Esophagus muscularis mucosa (tissue), 4 donors: ENCODE results near the gene PMIS2. TPM values are rescaled to one million over a fixed set of nuclear protein-coding genes. Genes with fewer than 3 reads are reported as not detected.

Source experiments
- DNase-seq: peaks from one replicate; pipeline ENCODE4 v3.0.0-alpha.2; 2017; ENCODE audit errors: extremely low spot score
- H3K27ac ChIP-seq, 4 donors: fragments of 200-600 bp; sonication (generic); replicated peaks in 1 of 4; 1 replicate in 3 of 4; 2 replicates in 1 of 4; pipeline ENCODE4 v1.5.1; 2016 to 2019; ENCODE audit warnings: mild to moderate bottlenecking in 1 of 4
- H3K27me3 ChIP-seq, 4 donors: fragments of 200-600 bp; sonication (generic); one replicate each; pipeline versions ENCODE4 v1.5.1 to v1.6.0; 2016 to 2019
- H3K36me3 ChIP-seq, 4 donors: fragments of 200-600 bp; sonication (generic); one replicate each; pipeline ENCODE4 v1.5.1; 2016 to 2019
- H3K4me1 ChIP-seq, 4 donors: fragments of 200-600 bp; sonication (generic); one replicate each; pipeline ENCODE4 v1.5.1; 2016 to 2019
- H3K4me3 ChIP-seq, 4 donors: fragments of 200-600 bp; sonication (generic); 1 replicate in 2 of 4; 2 replicates in 2 of 4; pipeline ENCODE4 v1.5.1; 2016 to 2019; ENCODE audit warnings: mild to moderate bottlenecking in 4 of 4, moderate library complexity in 1 of 4
- H3K9me3 ChIP-seq, 4 donors: fragments of 200-600 bp; sonication (generic); 1 replicate in 3 of 4; 2 replicates in 1 of 4; pipeline ENCODE4 v1.5.1; 2016 to 2019
- CTCF ChIP-seq, 3 experiments: fragments of 200-600 bp in 2 of 3; fragments of 450-650 bp in 1 of 3; sonication (generic) in 2 of 3; IDR thresholded peaks; one replicate each; pipeline ENCODE4 v1.5.1; 2017 to 2019; ENCODE audit warnings: antibody characterized with exemption in 3 of 3, mild to moderate bottlenecking in 2 of 3, moderate library complexity in 1 of 3
- EP300 ChIP-seq: sonication (generic); formaldehyde crosslinking; IDR thresholded peaks from one replicate; pipeline ENCODE4 v1.6.1; 2017; ENCODE audit warnings: antibody characterized with exemption
- POLR2A ChIP-seq: fragments of 450-650 bp; IDR thresholded peaks from one replicate; pipeline ENCODE4 v1.6.1; 2017; ENCODE audit warnings: antibody characterized with exemption, moderate library complexity, mild to moderate bottlenecking, low read depth
- POLR2AphosphoS5 ChIP-seq, 2 donors: sonication (generic); formaldehyde crosslinking; IDR thresholded peaks; one replicate each; pipeline ENCODE4 v1.6.1; 2017; ENCODE audit warnings: antibody characterized with exemption in 2 of 2
- WGBS: methylation state at CpG from one replicate; pipeline ENCODE4 v1.1.5; 2018; 5-methylcytosine and 5-hydroxymethylcytosine counted together
- intact Hi-C: fragments of 100-400 bp; cut with DNase I; formaldehyde crosslinking; loops from one replicate; pipeline ENCODE4 v1.15.1; 2023
- total RNA-seq, 4 donors: library from RNA; depleted of rRNA; stranded (reverse); fragments of >200 nt; gene quantifications; one replicate each; pipeline versions ENCODE4 v1.1.0 to v1.2.1, GENCODE V29; 2016

PMIS2 gene
- total RNA-seq, 4 donors from 2014 or later = not detected

- intact Hi-C loops = no loop called here
- H3K4me3 ChIP-seq = no peak overlapping the region
- no peak for TF ChIP-seq CTCF (IDR thresholded peaks at IDR 0.05)
- TF ChIP-seq POLR2AphosphoS5 (IDR thresholded peaks at IDR 0.05) = no peak
- TF ChIP-seq EP300 = no peak
- no peak for TF ChIP-seq POLR2A
- DNase-seq = no peak
- H3K9me3 ChIP-seq = no peaks in the 10 kb centered on the region
- H3K36me3 ChIP-seq = no peaks in the 10 kb centered on the region
- H3K4me1 ChIP-seq = peaks cover 7 to 15% (median 15%) of the 10 kb centered on the region in 4 donors
- H3K27me3 ChIP-seq = peaks cover 4 to 79% (median 18%) of the 10 kb centered on the region in 4 donors
- WGBS = 60% methylated on average over 10 of the region's 11 CpGs
- H3K27ac ChIP-seq = no peak overlapping the region
Measured at GRCh38 chr19:35559281-35559659, 26.7 kb upstream of the PMIS2 start.

- H3K27me3 ChIP-seq = peaks cover 4 to 85% (median 18%) of the 10 kb centered on the region in 4 donors
- no peak for DNase-seq
Measured at GRCh38 chr19:35559781-35560180, 26.2 kb upstream of the PMIS2 start.

GRCh38 chr19:35560271-35560670 is 25.7 kb upstream of the PMIS2 start:
- Histone ChIP-seq H3K27ac (no peak overlapping the region), H3K4me3 (no peak overlapping the region), H3K4me1 (peaks cover 7 to 15% (median 15%) of the 10 kb centered on the region in 4 donors), H3K27me3 (peaks cover 4 to 85% (median 18%) of the 10 kb centered on the region in 4 donors), H3K9me3 (no peaks in the 10 kb centered on the region), H3K36me3 (no peaks in the 10 kb centered on the region)
- no peak for DNase-seq
- no peak for TF ChIP-seq POLR2AphosphoS5 (IDR thresholded peaks at IDR 0.05)
- no peak for TF ChIP-seq POLR2A
- TF ChIP-seq CTCF (IDR thresholded peaks at IDR 0.05) = no peak
- TF ChIP-seq EP300 = no peak
- intact Hi-C loops = no loop called here
- WGBS = 90% methylated on average over 10 of the region's 18 CpGs

More at GRCh38 chr19:35559781-35560180, 26.2 kb upstream of the PMIS2 start:
- no peak overlapping the region for H3K4me3 ChIP-seq
- no peaks in the 10 kb centered on the region for H3K9me3 ChIP-seq
- WGBS = 85% methylated on average over 23 of the region's 23 CpGs
- peaks cover 7 to 15% (median 15%) of the 10 kb centered on the region in 4 donors for H3K4me1 ChIP-seq
- H3K36me3 ChIP-seq = no peaks in the 10 kb centered on the region
- intact Hi-C loops = no loop called here
- TF ChIP-seq EP300 (no peak), CTCF (IDR thresholded peaks at IDR 0.05) (no peak), POLR2A (no peak), POLR2AphosphoS5 (IDR thresholded peaks at IDR 0.05) (no peak)
- no peak overlapping the region for H3K27ac ChIP-seq

- Histone ChIP-seq H3K9me3 (no peaks in the 10 kb centered on the region), H3K36me3 (no peaks in the 10 kb centered on the region), H3K27ac (no peak overlapping the region), H3K4me3 (no peak overlapping the region), H3K4me1 (peaks cover 7 to 15% (median 15%) of the 10 kb centered on the region in 4 donors), H3K27me3 (peaks cover 4 to 83% (median 18%) of the 10 kb centered on the region in 4 donors)
- intact Hi-C loops = no loop called here
- TF ChIP-seq POLR2A = no peak
- TF ChIP-seq CTCF (IDR thresholded peaks at IDR 0.05) = no peak
- 70% methylated on average over 5 of the region's 6 CpGs for WGBS
- DNase-seq = no peak
Measured at GRCh38 chr19:35560677-35561076, 25.3 kb upstream of the PMIS2 start.

GRCh38 chr19:35561436-35561835 is 24.5 kb upstream of the PMIS2 start:
- intact Hi-C loops = no loop called here
- 89% methylated on average over 6 of the region's 6 CpGs for WGBS
- H3K4me3 ChIP-seq = no peak overlapping the region
- H3K27me3 ChIP-seq = peaks cover 4 to 81% (median 18%) of the 10 kb centered on the region in 4 donors
- no peaks in the 10 kb centered on the region for H3K36me3 ChIP-seq
- H3K27ac ChIP-seq = no peak overlapping the region
- TF ChIP-seq POLR2AphosphoS5 (IDR thresholded peaks at IDR 0.05) = no peak
- TF ChIP-seq EP300 = no peak
- TF ChIP-seq POLR2A = no peak
- H3K4me1 ChIP-seq = peaks cover 7 to 15% (median 15%) of the 10 kb centered on the region in 4 donors
- no peak for DNase-seq
- no peaks in the 10 kb centered on the region for H3K9me3 ChIP-seq
